SK-N-SH treated with all-trans-retinoic acid at 6 μM for 48 hours (cell line): Measurements from ENCODE around the gene EBF3.

Experiments used
- ARNTL ChIP-seq: fragments of 450-650 bp; formaldehyde crosslinking; IDR thresholded peaks from 2 replicates; pipeline ENCODE4 v1.5.0; 2020; ENCODE audit warnings: low read depth, mild to moderate bottlenecking, moderate library complexity, borderline replicate concordance
- CSDC2 ChIP-seq: fragments of 250-450 bp; sonication (Bioruptor Pico); IDR thresholded peaks from 2 replicates; pipeline ENCODE4 v1.5.0; 2020; ENCODE audit warnings: mild to moderate bottlenecking, moderate library complexity
- GLIS3 ChIP-seq: fragments of 250-450 bp; sonication (Bioruptor Pico); IDR thresholded peaks from 2 replicates; pipeline ENCODE4 v1.5.0; 2020; ENCODE audit warnings: mild to moderate bottlenecking, moderate library complexity
- ISL1 ChIP-seq: fragments of 250-450 bp; sonication (Bioruptor Pico); IDR thresholded peaks from 2 replicates; pipeline ENCODE4 v2.1.2; 2022; ENCODE audit warnings: mild to moderate bottlenecking, moderate library complexity
- PPARA ChIP-seq: fragments of 250-450 bp; sonication (Bioruptor Pico); IDR thresholded peaks from 2 replicates; pipeline ENCODE4 v1.5.0; 2020; ENCODE audit warnings: mild to moderate bottlenecking, borderline replicate concordance
- RARB ChIP-seq: fragments of 250-450 bp; sonication (Bioruptor Pico); IDR thresholded peaks from 2 replicates; pipeline ENCODE4 v1.8.0; 2021; ENCODE audit warnings: mild to moderate bottlenecking, moderate library complexity
- SNAI2 ChIP-seq: fragments of 250-450 bp; sonication (Bioruptor Pico); IDR thresholded peaks from 2 replicates; pipeline ENCODE4 v1.5.0; 2020; ENCODE audit warnings: mild to moderate bottlenecking, moderate library complexity
- TOX ChIP-seq: fragments of 250-450 bp; sonication (Bioruptor Pico); IDR thresholded peaks from 2 replicates; pipeline ENCODE4 v1.8.0; 2021; ENCODE audit warnings: mild to moderate bottlenecking, moderate library complexity, borderline replicate concordance
- TF ChIP-seq, protein P1 (sequence below): fragments of 250-450 bp; sonication (Bioruptor Pico); IDR thresholded peaks from 2 replicates; pipeline ENCODE4 v1.8.0; 2020; ENCODE audit warnings: mild to moderate bottlenecking, moderate library complexity, borderline replicate concordance
- TF ChIP-seq, protein P2 (sequence below): fragments of 250-450 bp; sonication (Bioruptor Pico); IDR thresholded peaks from 2 replicates; pipeline ENCODE4 v1.5.1; 2020; ENCODE audit warnings: low read depth, mild to moderate bottlenecking, moderate library complexity
- TF ChIP-seq, protein P3 (sequence below): fragments of 250-450 bp; sonication (Bioruptor Pico); IDR thresholded peaks from 2 replicates; pipeline ENCODE4 v1.5.1; 2021; ENCODE audit warnings: mild to moderate bottlenecking, moderate library complexity

GRCh38 chr10:129811208-129811607 lies 152.9 kb downstream of the EBF3 start:
- TF ChIP-seq PPARA (CRISPR knock-in tag), result no peak
- no peak for TF ChIP-seq ISL1 (CRISPR knock-in tag)
- TF ChIP-seq ARNTL (CRISPR knock-in tag), result no peak
- TF ChIP-seq CSDC2, result no peak
- TF ChIP-seq, protein P1, sequence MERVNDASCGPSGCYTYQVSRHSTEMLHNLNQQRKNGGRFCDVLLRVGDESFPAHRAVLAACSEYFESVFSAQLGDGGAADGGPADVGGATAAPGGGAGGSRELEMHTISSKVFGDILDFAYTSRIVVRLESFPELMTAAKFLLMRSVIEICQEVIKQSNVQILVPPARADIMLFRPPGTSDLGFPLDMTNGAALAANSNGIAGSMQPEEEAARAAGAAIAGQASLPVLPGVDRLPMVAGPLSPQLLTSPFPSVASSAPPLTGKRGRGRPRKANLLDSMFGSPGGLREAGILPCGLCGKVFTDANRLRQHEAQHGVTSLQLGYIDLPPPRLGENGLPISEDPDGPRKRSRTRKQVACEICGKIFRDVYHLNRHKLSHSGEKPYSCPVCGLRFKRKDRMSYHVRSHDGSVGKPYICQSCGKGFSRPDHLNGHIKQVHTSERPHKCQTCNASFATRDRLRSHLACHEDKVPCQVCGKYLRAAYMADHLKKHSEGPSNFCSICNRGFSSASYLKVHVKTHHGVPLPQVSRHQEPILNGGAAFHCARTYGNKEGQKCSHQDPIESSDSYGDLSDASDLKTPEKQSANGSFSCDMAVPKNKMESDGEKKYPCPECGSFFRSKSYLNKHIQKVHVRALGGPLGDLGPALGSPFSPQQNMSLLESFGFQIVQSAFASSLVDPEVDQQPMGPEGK (CRISPR knock-in tag), result no peak
- no peak for TF ChIP-seq RARB
- TF ChIP-seq, protein P2, sequence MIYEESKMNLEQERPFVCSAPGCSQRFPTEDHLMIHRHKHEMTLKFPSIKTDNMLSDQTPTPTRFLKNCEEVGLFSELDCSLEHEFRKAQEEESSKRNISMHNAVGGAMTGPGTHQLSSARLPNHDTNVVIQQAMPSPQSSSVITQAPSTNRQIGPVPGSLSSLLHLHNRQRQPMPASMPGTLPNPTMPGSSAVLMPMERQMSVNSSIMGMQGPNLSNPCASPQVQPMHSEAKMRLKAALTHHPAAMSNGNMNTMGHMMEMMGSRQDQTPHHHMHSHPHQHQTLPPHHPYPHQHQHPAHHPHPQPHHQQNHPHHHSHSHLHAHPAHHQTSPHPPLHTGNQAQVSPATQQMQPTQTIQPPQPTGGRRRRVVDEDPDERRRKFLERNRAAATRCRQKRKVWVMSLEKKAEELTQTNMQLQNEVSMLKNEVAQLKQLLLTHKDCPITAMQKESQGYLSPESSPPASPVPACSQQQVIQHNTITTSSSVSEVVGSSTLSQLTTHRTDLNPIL (CRISPR knock-in tag), result no peak
- no peak for TF ChIP-seq SNAI2
- TF ChIP-seq, protein P3, sequence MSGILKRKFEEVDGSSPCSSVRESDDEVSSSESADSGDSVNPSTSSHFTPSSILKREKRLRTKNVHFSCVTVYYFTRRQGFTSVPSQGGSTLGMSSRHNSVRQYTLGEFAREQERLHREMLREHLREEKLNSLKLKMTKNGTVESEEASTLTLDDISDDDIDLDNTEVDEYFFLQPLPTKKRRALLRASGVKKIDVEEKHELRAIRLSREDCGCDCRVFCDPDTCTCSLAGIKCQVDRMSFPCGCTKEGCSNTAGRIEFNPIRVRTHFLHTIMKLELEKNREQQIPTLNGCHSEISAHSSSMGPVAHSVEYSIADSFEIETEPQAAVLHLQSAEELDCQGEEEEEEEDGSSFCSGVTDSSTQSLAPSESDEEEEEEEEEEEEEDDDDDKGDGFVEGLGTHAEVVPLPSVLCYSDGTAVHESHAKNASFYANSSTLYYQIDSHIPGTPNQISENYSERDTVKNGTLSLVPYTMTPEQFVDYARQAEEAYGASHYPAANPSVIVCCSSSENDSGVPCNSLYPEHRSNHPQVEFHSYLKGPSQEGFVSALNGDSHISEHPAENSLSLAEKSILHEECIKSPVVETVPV (CRISPR knock-in tag), result no peak
- TF ChIP-seq TOX (CRISPR knock-in tag), result no peak
- TF ChIP-seq GLIS3 (CRISPR knock-in tag), result no peak
